Panc1 (cell line): ENCODE results near the gene FAM131A.

Source experiments
- CTCF ChIP-seq: fragments of 450-650 bp; IDR thresholded peaks from 2 replicates; pipeline ENCODE4 v1.5.1; 2017; ENCODE audit warnings: mild to moderate bottlenecking
- POLR2AphosphoS5 ChIP-seq: IDR thresholded peaks from 2 replicates; pipeline ENCODE4 v1.6.1; 2012; ENCODE audit warnings: mild to moderate bottlenecking, low read depth, low read length, moderate library complexity
- REST ChIP-seq, 2 experiments: IDR thresholded peaks; 2 replicates each; pipeline ENCODE4 v1.6.1; 2011 to 2012; ENCODE audit warnings: low read depth in 2 of 2, control low read depth in 1 of 2, low read length in 1 of 2, mild to moderate bottlenecking in 1 of 2, moderate library complexity in 1 of 2; ENCODE audit not compliant: insufficient read depth in 1 of 2
- SIN3A ChIP-seq: IDR thresholded peaks from 2 replicates; pipeline ENCODE4 v1.6.1; 2012; ENCODE audit warnings: low read depth, mild to moderate bottlenecking, low read length, moderate library complexity, borderline replicate concordance; ENCODE audit not compliant: insufficient read depth
- TCF7L2 ChIP-seq: IDR thresholded peaks from 2 replicates; pipeline ENCODE4 v1.6.1; 2011; ENCODE audit warnings: mild to moderate bottlenecking, low read depth, low read length, inconsistent platforms

GRCh38 chr3:184315871-184316661, 21.3 kb upstream of the FAM131A start:
- TF ChIP-seq CTCF (no peak), REST (IDR thresholded peaks at IDR 0.05; ENCODE audit: insufficient read depth in 1 of 2, low read depth in 2 of 2, low read length in 1 of 2) (no peak), POLR2AphosphoS5 (no peak; the same call in 1 of the 2 replicates), SIN3A (no peak), TCF7L2 (no peak)
